ENCODE results near the gene CIB4.

The CIB4 gene

DNA sequence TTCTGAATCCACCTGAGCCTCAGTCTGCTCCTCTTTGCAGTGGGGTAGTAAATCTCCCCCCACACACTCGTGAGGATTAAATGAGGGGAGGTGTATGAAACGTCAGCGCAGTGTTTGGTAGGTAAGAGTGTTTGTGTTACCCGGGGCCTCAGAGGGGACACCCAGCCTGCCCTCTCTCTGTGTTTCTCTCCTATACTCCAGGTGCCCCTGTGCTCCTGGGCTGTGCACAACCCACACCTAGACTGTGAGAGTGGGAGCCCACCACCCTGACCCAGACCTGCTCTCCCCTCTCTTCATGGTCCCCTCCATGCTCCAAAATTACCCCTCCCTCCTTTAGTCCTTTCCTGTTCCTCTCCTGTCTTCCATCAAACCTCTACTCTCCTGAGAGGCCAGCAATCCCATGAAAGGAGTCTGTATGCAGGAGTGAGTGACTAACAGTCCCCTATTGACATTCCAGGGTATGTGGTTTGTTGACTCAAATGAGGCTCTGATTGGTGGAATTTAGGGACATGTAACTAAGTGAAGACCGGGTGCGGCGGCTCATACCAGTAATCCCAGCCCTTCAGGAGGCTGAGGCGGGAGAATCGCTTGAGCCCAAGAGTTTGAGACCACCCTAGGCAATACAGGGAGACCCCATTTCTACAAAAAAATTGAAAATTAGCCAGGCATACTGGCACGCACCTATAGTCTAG, 10.4 kb downstream of the CIB4 start:
- TF ChIP-seq, protein P1, sequence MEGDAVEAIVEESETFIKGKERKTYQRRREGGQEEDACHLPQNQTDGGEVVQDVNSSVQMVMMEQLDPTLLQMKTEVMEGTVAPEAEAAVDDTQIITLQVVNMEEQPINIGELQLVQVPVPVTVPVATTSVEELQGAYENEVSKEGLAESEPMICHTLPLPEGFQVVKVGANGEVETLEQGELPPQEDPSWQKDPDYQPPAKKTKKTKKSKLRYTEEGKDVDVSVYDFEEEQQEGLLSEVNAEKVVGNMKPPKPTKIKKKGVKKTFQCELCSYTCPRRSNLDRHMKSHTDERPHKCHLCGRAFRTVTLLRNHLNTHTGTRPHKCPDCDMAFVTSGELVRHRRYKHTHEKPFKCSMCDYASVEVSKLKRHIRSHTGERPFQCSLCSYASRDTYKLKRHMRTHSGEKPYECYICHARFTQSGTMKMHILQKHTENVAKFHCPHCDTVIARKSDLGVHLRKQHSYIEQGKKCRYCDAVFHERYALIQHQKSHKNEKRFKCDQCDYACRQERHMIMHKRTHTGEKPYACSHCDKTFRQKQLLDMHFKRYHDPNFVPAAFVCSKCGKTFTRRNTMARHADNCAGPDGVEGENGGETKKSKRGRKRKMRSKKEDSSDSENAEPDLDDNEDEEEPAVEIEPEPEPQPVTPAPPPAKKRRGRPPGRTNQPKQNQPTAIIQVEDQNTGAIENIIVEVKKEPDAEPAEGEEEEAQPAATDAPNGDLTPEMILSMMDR (IDR thresholded peaks at IDR 0.05): no peak

DNA sequence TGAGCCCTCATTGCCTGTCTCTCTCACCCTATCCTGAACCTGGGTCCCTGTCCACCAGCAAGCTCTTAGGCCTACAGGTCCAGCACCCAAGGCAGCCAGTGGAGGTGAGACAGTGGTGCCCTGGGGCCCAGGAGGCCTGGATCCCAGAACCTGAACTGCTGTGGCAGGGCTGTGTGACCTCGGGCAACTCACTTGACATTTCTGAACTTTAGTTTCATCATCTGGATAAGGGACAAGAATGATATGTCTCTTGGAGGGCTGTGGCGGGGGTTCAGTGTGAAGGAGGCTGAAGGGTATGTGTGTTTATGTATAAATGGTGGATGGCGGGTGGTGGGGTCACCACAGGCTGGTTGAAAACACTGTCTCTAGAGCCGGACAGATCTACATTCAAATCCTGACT, 10.9 kb downstream of the CIB4 start:
- TF ChIP-seq, protein P1 (IDR thresholded peaks at IDR 0.05): no peak

DNA sequence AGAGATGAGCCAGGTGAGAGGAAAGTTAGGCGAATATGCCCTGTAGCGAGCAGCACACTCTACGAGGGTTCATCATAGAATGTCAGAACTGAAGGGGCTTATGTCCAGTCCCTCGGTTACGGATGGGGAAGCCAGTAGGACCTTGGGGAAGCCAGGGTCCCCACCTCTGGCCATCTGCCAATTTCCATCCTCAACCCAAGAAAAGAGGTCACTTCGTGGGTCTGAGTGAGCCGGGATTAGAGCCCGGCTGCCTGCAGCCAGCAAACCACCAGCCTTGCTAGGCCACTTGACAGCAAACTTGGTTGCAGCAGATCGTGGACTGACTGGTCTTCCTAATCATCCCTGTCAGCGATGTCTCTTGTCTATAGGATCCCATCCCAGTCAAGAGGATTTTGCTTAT, 11.4 kb downstream of the CIB4 start:
- TF ChIP-seq, protein P1 (IDR thresholded peaks at IDR 0.05): no peak

DNA sequence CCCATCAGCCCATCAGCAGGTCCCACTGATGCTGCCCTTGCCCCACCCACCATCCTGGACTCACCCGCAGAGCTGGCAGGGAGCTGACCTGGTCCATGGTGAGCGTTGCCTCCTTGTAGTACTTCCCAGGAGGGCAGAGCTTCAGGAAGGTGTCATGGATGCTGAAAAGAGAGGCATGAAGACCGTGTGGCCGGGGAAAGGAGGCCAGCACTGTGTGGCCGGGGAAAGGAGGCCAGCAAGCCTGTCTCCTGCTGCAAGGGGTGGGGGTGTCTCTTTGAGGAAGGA, 11.9 kb downstream of the CIB4 start:
- TF ChIP-seq, protein P1 (IDR thresholded peaks at IDR 0.05): no peak

DNA sequence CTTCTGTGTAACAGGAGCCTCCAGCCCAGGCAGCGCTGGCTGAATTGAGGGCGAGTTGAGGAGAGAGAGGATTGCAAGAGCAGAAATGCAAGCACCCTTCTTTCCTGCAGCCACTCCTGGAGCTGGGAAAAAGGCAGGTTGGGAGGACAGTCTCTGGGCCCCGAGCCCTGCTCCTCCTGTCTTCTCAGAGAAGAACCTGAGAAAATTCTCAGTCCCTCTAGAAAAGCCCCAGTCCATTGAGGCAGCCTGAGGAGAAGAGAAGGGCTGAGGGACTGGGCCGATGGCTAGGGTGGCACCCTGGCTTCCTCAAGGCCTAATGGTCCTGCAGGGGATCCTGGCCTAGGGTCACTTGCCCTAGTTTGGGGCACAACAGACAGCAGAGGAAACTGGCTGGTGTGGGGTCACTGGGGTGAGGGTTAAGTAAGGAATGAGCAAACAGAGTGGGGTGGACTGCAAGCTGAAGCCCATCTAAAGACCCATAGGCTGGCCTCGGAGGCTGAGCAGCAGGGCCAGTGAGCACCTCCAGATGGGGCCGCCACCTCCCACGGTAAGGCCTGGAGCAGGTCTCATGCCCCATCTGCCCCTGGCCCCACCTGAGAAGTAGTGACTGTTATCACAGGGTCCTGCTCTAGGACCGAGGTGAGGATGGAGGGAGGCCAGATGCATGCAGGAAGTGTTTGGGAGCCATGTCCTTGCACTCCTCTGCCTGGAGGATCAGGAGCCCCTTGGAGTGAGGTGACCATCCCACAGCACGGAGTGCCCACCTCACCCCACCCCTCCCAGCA, 12.4 kb downstream of the CIB4 start:
- TF ChIP-seq, protein P1 (IDR thresholded peaks at IDR 0.05): no peak

DNA sequence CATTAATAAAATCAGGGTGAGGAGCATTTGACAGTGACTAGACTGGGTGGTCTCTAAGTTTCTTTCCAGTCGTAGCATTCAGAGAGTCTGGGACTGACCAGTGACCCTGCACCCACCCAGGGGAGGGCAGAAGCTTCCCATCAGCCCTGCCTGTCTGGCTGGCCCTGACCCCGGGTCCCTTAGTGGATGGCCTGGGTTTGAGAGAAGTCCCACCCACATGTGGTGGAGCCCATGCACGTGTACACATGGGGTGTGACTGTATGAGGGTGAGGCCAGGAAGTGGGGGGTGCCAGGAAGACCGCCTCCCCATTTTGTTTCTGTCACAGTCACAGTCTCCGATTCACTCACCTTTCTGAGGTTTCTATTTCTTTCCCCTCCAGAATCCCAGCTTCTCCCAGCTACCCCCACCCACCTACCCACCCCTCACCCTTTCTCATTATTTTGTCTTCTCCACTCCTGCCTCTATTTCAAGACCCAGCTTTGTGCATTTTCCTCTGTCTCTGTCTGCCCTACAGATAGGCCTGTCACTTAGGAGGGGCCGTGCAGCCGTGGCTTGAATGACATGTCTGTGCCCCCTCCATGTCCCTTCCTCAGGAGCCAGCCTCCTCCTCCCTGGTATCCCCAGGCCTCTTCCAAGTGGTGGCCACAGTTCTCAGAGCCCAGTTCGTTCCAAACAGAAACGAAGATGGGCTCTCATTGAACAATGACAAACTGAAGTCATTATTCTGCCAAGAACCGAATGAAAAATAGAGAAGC, 13.6 kb downstream of the CIB4 start:
- TF ChIP-seq, protein P1 (IDR thresholded peaks at IDR 0.05): no peak

DNA sequence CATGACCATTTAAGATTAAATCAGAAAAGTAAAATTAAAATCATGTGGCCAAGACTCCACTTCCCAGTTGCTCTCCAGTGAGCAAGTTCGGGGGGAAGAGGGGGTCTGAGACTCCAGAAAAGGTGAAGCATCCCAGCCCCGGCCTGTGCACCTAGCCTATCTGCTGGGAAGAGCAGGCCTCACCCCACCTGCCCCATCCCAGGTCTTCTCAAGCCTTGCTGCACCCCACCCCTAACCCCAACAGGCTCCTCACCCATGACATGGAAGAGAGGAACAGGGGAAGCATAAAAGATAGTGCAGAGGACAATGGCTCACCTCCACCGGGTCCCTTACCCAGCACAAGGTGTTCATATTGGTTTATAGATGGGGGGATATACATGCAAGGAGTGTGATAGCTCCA, 14.6 kb downstream of the CIB4 start:
- TF ChIP-seq, protein P1 (IDR thresholded peaks at IDR 0.05): no peak
